Measurements from ENCODE around the gene KRTAP19-6. TPM values are rescaled to one million over a fixed set of nuclear protein-coding genes. Genes with fewer than 3 reads are reported as not detected.

The KRTAP19-6 gene
- total RNA-seq, 1 experiment from 2014 or later = not detected

DNA sequence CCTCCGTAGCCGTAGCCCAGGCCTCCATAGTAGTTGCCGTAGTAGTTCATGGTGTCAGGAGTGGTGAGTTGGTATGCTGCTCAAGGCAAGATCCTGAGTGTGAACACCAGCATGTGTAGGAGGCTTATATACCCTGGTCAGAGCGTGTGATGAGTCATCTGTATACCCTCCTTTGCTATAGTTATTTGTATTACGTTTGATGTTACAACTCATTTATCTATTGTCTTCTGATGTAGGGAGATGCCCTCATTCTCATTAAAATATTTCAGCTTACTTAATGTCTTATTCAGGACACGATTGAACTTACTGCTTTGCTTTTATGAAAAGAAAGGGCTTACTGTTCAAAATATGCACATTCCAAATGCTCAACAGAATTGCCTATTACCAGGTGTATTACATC, 39.6 kb downstream of the KRTAP19-6 start, which contains the start of gene KRTAP19-5:
KRTAP19-5 (minus strand) TSS at position 101 of the 400 bp plus-strand sequence; CDS start at position 50, 51 bp downstream.
- Histone ChIP-seq H3K14ac (ENCODE audit: insufficient read depth, low read length) (no peak within 1 kb of the TSS), H3K9ac (ENCODE audit: extremely low read depth, insufficient read length, low read length) (no peak within 1 kb of the TSS), H2BK20ac (ENCODE audit: low read depth, low read length, poor library complexity, severe bottlenecking) (no peak within 1 kb of the TSS), H3K23ac (ENCODE audit: insufficient read length, low read depth, low read length) (no peak within 1 kb of the TSS), H3T11ph (ENCODE audit: low read length) (no peak within 1 kb of the TSS), H4K8ac (replicated peaks; ENCODE audit: insufficient read length, low read depth, low read length) (no peak within 1 kb of the TSS), H3K18ac (ENCODE audit: insufficient read length, low read depth, low read length) (no peak within 1 kb of the TSS), H2AFZ (ENCODE audit: low read length) (no peak within 1 kb of the TSS), H2BK120ac (ENCODE audit: low read depth, low read length, poor library complexity, severe bottlenecking) (no peak within 1 kb of the TSS), H3K56ac (ENCODE audit: insufficient read length, low read depth, low read length) (no peak within 1 kb of the TSS), H3K27me3 (ENCODE audit: insufficient read depth, low read length) (no peaks in the 10 kb centered on the region), H4K91ac (ENCODE audit: insufficient read length, low read depth, low read length) (no peak within 1 kb of the TSS), H3K4me2 (ENCODE audit: insufficient read depth, insufficient read length, low read length) (no peak within 1 kb of the TSS), H2AK5ac (ENCODE audit: insufficient read length, low read length) (no peak within 1 kb of the TSS), H4K20me1 (ENCODE audit: control insufficient read depth, insufficient read depth, insufficient read length) (no peaks in the 10 kb centered on the region), H3K4me1 (ENCODE audit: insufficient read depth, low read length) (no peaks in the 10 kb centered on the region), H3K27ac (ENCODE audit: insufficient read length, low read depth, low read length) (no peak within 1 kb of the TSS), H2BK12ac (ENCODE audit: insufficient read length, low read depth, low read length) (no peak within 1 kb of the TSS), H3K4ac (ENCODE audit: low read depth, low read length) (no peak within 1 kb of the TSS), H3K23me2 (ENCODE audit: insufficient read length, low read depth, low read length, poor library complexity, severe bottlenecking) (no peaks in the 10 kb centered on the region), H4K5ac (ENCODE audit: insufficient read length, low read depth, low read length) (no peak within 1 kb of the TSS), H2BK15ac (ENCODE audit: low read depth, low read length) (no peak within 1 kb of the TSS), H3K9me3 (ENCODE audit: control insufficient read depth, low read depth, low read length) (no peaks in the 10 kb centered on the region), H3K79me2 (ENCODE audit: insufficient read depth, low read length) (no peaks in the 10 kb centered on the region), H2BK5ac (ENCODE audit: insufficient read length, low read length) (no peak within 1 kb of the TSS), H3K79me1 (ENCODE audit: insufficient read depth, low read depth, low read length, poor library complexity, severe bottlenecking) (no peaks in the 10 kb centered on the region)
- Mint-ChIP-seq H3K27me3 (ENCODE audit: low read depth) (no peaks in the 10 kb centered on the region), H3K4me1 (peaks cover 0 to 3% of the 10 kb centered on the region in 2 experiments; a peak in 2 of 4 replicates), H3K27ac (no peak within 1 kb of the TSS; a peak in 1 of 7 replicates), H3K9me3 (peaks cover 0 to 6% of the 10 kb centered on the region in 2 experiments; a peak in 1 of 5 replicates), H3K36me3 (ENCODE audit: insufficient read depth in 1 of 3, low read depth in 3 of 3) (no peaks in the 10 kb centered on the region; a peak in 1 of 7 replicates), H3K4me3 (no peak within 1 kb of the TSS)
- no CpG with 5 or more reads among the region's 6 CpGs for WGBS (ENCODE audit: extremely low coverage, insufficient read length, low lambda C conversion rate)
- TF ChIP-seq, protein P1, sequence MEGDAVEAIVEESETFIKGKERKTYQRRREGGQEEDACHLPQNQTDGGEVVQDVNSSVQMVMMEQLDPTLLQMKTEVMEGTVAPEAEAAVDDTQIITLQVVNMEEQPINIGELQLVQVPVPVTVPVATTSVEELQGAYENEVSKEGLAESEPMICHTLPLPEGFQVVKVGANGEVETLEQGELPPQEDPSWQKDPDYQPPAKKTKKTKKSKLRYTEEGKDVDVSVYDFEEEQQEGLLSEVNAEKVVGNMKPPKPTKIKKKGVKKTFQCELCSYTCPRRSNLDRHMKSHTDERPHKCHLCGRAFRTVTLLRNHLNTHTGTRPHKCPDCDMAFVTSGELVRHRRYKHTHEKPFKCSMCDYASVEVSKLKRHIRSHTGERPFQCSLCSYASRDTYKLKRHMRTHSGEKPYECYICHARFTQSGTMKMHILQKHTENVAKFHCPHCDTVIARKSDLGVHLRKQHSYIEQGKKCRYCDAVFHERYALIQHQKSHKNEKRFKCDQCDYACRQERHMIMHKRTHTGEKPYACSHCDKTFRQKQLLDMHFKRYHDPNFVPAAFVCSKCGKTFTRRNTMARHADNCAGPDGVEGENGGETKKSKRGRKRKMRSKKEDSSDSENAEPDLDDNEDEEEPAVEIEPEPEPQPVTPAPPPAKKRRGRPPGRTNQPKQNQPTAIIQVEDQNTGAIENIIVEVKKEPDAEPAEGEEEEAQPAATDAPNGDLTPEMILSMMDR (conservative IDR thresholded peaks at IDR 0.05) = no peak
- DNase-seq = no peak

All from H9 (cell line).